ENCODE data around the gene GAGE2A.

Gene GAGE2A

GRCh38 chrX:49610718-49611310, 21.5 kb downstream of the GAGE2A start:
- no peaks in the 10 kb centered on the region for H3K9me3 ChIP-seq (ENCODE audit: control insufficient read depth in 1 of 2, low read length in 2 of 2)
- no peak overlapping the region for H3K27ac ChIP-seq (ENCODE audit: low read length)
- no peaks in the 10 kb centered on the region for H3K27me3 ChIP-seq (ENCODE audit: low read depth, low read length)
- no peaks in the 10 kb centered on the region for H3K36me3 ChIP-seq (ENCODE audit: control insufficient read depth in 1 of 2, insufficient read depth in 2 of 2, low read length in 2 of 2)
- no peaks in the 10 kb centered on the region for H3K4me1 ChIP-seq (ENCODE audit: control insufficient read depth in 1 of 2, insufficient read depth in 2 of 2, low read length in 2 of 2)
- H3K4me3 ChIP-seq (ENCODE audit: low read depth in 1 of 2, low read length in 2 of 2), result no peak overlapping the region

GRCh38 chrX:49618574-49618973, 29.3 kb downstream of the GAGE2A start:
- Histone ChIP-seq H3K27ac (ENCODE audit: low read length) (no peak overlapping the region), H3K36me3 (ENCODE audit: control insufficient read depth in 1 of 2, insufficient read depth in 2 of 2, low read length in 2 of 2) (no peaks in the 10 kb centered on the region), H3K4me3 (ENCODE audit: low read depth in 1 of 2, low read length in 2 of 2) (no peak overlapping the region), H3K27me3 (ENCODE audit: low read depth, low read length) (no peaks in the 10 kb centered on the region), H3K9me3 (ENCODE audit: control insufficient read depth in 1 of 2, low read length in 2 of 2) (no peaks in the 10 kb centered on the region), H3K4me1 (ENCODE audit: control insufficient read depth in 1 of 2, insufficient read depth in 2 of 2, low read length in 2 of 2) (no peaks in the 10 kb centered on the region)

GRCh38 chrX:49627086-49627777, 37.9 kb downstream of the GAGE2A start:
- Histone ChIP-seq H3K27me3 (ENCODE audit: low read depth, low read length) (no peaks in the 10 kb centered on the region), H3K9me3 (ENCODE audit: control insufficient read depth in 1 of 2, low read length in 2 of 2) (peaks cover 0 to 3% of the 10 kb centered on the region in 2 donors), H3K27ac (ENCODE audit: low read length) (no peak overlapping the region)

GRCh38 chrX:49644991-49645637, 55.8 kb downstream of the GAGE2A start:
- Histone ChIP-seq H3K27me3 (ENCODE audit: low read depth, low read length) (no peaks in the 10 kb centered on the region), H3K36me3 (ENCODE audit: control insufficient read depth in 1 of 2, insufficient read depth in 2 of 2, low read length in 2 of 2) (no peaks in the 10 kb centered on the region), H3K9me3 (ENCODE audit: control insufficient read depth in 1 of 2, low read length in 2 of 2) (no peaks in the 10 kb centered on the region), H3K27ac (ENCODE audit: low read length) (no peak overlapping the region), H3K4me3 (ENCODE audit: low read depth in 1 of 2, low read length in 2 of 2) (no peak overlapping the region), H3K4me1 (ENCODE audit: control insufficient read depth in 1 of 2, insufficient read depth in 2 of 2, low read length in 2 of 2) (no peaks in the 10 kb centered on the region)

More at GRCh38 chrX:49627086-49627777, 37.9 kb downstream of the GAGE2A start:
- Histone ChIP-seq H3K36me3 (ENCODE audit: control insufficient read depth in 1 of 2, insufficient read depth in 2 of 2, low read length in 2 of 2) (no peaks in the 10 kb centered on the region), H3K4me3 (ENCODE audit: low read depth in 1 of 2, low read length in 2 of 2) (no peak overlapping the region), H3K4me1 (ENCODE audit: control insufficient read depth in 1 of 2, insufficient read depth in 2 of 2, low read length in 2 of 2) (no peaks in the 10 kb centered on the region)

Measured in muscle layer of duodenum (tissue), 2 donors.